HT-29 (cell line): ENCODE data around the gene CT47A1. TPM values are rescaled to one million over a fixed set of nuclear protein-coding genes. Genes with fewer than 3 reads are reported as not detected.
"Not testable (repeated sequence)": the region's sequence is repeated elsewhere in the genome, so short reads cannot be mapped to it uniquely, and the experiment has no call there.

ENCODE experiments used
- DNase-seq: peaks from one replicate; pipeline ENCODE4 v3.0.0-alpha.2; 2015; ENCODE audit warnings: low spot score
- small RNA-seq: library from RNA; depleted of rRNA; stranded (forward); fragments of <200 nt; gene quantifications from one replicate; pipeline ENCODE3, GENCODE V24; 2014
- total RNA-seq: library from RNA; depleted of rRNA; stranded (reverse); fragments of >200 nt; shearing (Covaris generic); gene quantifications from 2 replicates; pipeline ENCODE4 v1.2.3, GENCODE V29; 2014; rRNA removed

The CT47A1 gene
- not detected in 2 replicates for total RNA-seq

GRCh38 chrX:120985660-120986059 is at the start of gene CT47A1:
Gene CT47A1 (minus strand): TSS chrX:120985760. CDS start chrX:120985529, 231 bp downstream.
- not testable (repeated sequence) for DNase-seq

- no peak for DNase-seq
Observed at GRCh38 chrX:121032531-121032930, 47.0 kb upstream of the CT47A1 start.

DNA sequence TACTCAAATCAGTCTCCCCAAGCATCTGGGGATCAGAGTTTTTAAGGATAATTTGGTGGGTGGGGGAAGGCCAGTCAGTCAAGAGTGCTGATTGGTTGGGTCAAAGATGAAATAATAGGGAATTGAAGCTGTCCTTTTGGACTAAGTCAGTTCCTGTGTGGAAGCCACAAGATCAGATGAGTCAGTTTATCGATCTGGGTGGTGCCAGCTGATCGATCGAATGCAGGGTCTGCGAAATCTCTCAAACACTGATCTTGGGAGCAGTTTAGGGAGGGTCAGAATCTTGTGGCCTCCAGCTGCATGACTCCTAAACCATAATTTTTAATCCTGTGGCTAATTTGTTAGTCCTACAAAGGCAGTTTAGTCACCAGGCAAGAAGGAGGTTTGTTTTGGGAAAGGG is 44.5 kb upstream of the CT47A1 start:
- no peak for DNase-seq

DNA sequence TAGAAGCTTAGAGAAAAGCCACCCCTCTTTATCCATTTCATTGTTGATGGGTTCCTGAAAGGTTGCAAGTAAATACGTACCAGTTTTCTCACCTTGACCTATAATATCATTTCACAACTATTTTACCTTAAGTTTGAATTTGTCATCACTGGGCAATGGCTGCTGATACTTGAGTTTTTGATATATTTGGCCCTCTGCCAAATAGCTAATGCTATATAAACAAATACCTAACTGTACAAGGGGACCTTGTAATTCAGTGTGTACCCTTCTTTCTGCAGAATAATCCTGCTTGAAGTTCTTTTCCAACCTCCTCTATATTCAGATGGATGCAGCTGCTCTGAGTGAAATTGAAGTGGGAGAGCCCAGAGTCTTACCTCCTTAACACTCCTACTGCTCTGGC is 42.9 kb upstream of the CT47A1 start:
- no peak for DNase-seq

- no peak for DNase-seq
Observed at GRCh38 chrX:121014826-121015225, 29.3 kb upstream of the CT47A1 start.

- DNase-seq: no peak
Observed at GRCh38 chrX:121013897-121014455, 28.4 kb upstream of the CT47A1 start.

DNA sequence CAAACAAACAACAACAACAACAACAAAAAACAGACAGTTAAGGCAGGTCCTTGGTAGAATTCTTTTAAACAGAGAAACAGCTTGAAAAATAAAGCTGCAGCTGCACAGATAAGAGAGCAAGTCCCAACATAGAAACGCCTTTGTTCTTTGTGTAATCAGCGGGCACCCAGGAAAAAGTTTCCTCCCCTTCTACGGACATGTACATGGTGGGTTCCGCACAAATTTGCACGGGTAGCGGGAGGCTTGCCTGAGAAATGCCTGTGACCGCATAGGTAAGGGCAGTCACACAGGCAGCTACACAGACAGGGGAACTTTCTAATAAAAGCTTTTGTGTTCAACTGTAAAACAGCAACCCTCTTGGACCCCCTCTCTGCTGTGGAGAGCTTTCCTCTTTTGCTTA is 25.7 kb upstream of the CT47A1 start:
- no peak for DNase-seq

- DNase-seq: no peak
Observed at GRCh38 chrX:121010218-121010617, 24.7 kb upstream of the CT47A1 start.

DNA sequence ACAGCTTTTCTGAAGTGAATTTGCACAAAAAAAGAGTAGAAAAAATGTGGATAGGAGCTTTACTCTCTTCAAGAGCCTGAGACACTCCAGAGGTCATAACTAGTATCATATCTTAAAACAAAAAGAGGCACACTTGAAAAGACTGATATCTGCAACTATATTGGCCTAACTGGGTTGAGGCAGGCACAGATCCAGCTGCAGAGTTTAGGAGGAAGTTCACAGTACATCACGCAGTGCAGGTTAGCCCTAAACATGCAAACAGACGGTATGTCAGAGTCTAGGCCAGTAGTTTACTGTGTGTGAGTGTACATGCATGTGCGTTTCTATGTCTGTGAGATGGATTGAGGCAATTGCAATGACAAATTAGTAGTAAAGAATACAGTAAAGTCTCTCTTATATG is 24.2 kb upstream of the CT47A1 start:
- no peak for DNase-seq

- DNase-seq: no peak
Observed at GRCh38 chrX:121008920-121009319, 23.4 kb upstream of the CT47A1 start.

GRCh38 chrX:121000589-121000988 is 15.0 kb upstream of the CT47A1 start:
- DNase-seq: peak; percentile 51

DNA sequence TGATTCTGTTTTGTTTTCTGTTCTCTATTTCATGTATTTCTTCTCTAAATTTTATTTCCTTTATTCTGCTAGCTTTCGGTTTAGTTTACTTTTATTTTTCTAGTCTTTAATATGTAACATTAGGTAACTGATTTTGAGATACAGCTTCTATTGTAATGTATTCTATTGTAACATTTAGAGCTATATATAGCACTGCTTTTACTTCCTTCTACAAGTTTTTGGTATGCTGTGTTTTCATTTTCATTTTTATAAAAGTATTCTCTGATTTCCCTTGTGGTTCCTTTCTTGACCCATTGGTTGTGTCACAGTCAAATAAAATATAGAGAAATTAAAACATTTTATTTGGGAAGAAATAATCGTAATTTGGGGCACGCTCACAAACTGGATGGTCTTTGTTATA is 13.9 kb upstream of the CT47A1 start:
- DNase-seq: no peak

- not testable (repeated sequence) for DNase-seq
Observed at GRCh38 chrX:120956500-120956899, 29.1 kb downstream of the CT47A1 start, which contains the start of gene CT47A7. Gene CT47A7 (minus strand): TSS chrX:120956600. CDS start chrX:120956345, 255 bp downstream.

Small RNA genes within 50 kb of the gene (small RNA-seq; reads per million reads assigned to genes)
- gene AL670379.1: not detected
- gene AL670379.10: not detected
- gene AL670379.11: not detected
- gene AL670379.12: not detected
- gene AL670379.2: not detected
- not detected for gene AL670379.3
- not detected for gene AL670379.4
- gene AL670379.5: not detected
- not detected for gene AL670379.6
- not detected for gene AL670379.7
- not detected for gene AL670379.8
- not detected for gene AL670379.9

Other genes with a start within 250 kb of the CT47A1 start
- gene CT47B1, start 109.9 kb downstream of the CT47A1 start, total RNA-seq: not detected in 2 replicates
- gene CT47A11, start 48.6 kb downstream of the CT47A1 start, total RNA-seq: not detected in 2 replicates
- gene CT47A10, start 43.7 kb downstream of the CT47A1 start, total RNA-seq: not detected in 2 replicates
- not detected in 2 replicates for gene CT47A9, start 38.9 kb downstream of the CT47A1 start, total RNA-seq
- gene CT47A8, start 34.0 kb downstream of the CT47A1 start, total RNA-seq: not detected in 2 replicates
- not detected in 2 replicates for gene CT47A7, start 29.2 kb downstream of the CT47A1 start, total RNA-seq
- gene CT47A6, start 24.3 kb downstream of the CT47A1 start, total RNA-seq: not detected in 2 replicates
- gene CT47A5, start 19.4 kb downstream of the CT47A1 start, total RNA-seq: not detected in 2 replicates
- not detected in 2 replicates for gene CT47A4, start 14.6 kb downstream of the CT47A1 start, total RNA-seq
- gene CT47A3, start 9.7 kb downstream of the CT47A1 start, total RNA-seq: not detected in 2 replicates
- gene CT47A2, start 4.8 kb downstream of the CT47A1 start, total RNA-seq: not detected in 2 replicates
- 0.23 and 0.31 TPM in 2 replicates for gene GLUD2, start 61.9 kb upstream of the CT47A1 start, total RNA-seq